GM23248 (cell line): ENCODE results near the gene DZIP1. TPM values are rescaled to one million over a fixed set of nuclear protein-coding genes. Genes with fewer than 3 reads are reported as not detected.

ENCODE experiments used
- DNase-seq: peaks from one replicate; pipeline ENCODE4 v3.0.0-alpha.2; 2015
- H2AFZ ChIP-seq: fragments of 200-600 bp; sonication (generic); 2 replicates; pipeline ENCODE4 v1.6.1; 2016; ENCODE audit warnings: antibody characterized with exemption
- H3F3A ChIP-seq: fragments of 200-600 bp; sonication (generic); 2 replicates; pipeline ENCODE4 v1.6.1; 2016; ENCODE audit warnings: mild to moderate bottlenecking, antibody characterized with exemption, mixed run types; ENCODE audit not compliant: insufficient read depth
- H3K27ac ChIP-seq: fragments of 200-600 bp; sonication (generic); 2 replicates; pipeline ENCODE4 v1.5.1; 2016; ENCODE audit warnings: mild to moderate bottlenecking
- H3K27me3 ChIP-seq: fragments of 200-600 bp; sonication (generic); replicated peaks from 2 replicates; pipeline ENCODE4 v1.6.1; 2016; ENCODE audit warnings: mild to moderate bottlenecking; ENCODE audit not compliant: insufficient read depth
- H3K36me3 ChIP-seq: fragments of 200-600 bp; sonication (generic); 2 replicates; pipeline ENCODE4 v1.6.1; 2016; ENCODE audit warnings: low read depth, mild to moderate bottlenecking
- H3K4me1 ChIP-seq: fragments of 200-600 bp; sonication (generic); 2 replicates; pipeline ENCODE4 v1.6.1; 2016; ENCODE audit warnings: mild to moderate bottlenecking; ENCODE audit not compliant: insufficient read depth
- H3K4me2 ChIP-seq: fragments of 200-600 bp; sonication (generic); one replicate; pipeline ENCODE4 v1.6.1; 2016; ENCODE audit warnings: mild to moderate bottlenecking; ENCODE audit not compliant: unreplicated experiment
- H3K4me3 ChIP-seq: fragments of 200-600 bp; sonication (generic); 2 replicates; pipeline ENCODE4 v1.5.1; 2016; ENCODE audit warnings: mild to moderate bottlenecking
- H3K79me2 ChIP-seq: fragments of 200-600 bp; sonication (generic); 2 replicates; pipeline ENCODE4 v1.6.1; 2016; ENCODE audit warnings: mild to moderate bottlenecking; ENCODE audit not compliant: insufficient read depth
- H3K9ac ChIP-seq: fragments of 200-600 bp; sonication (generic); 2 replicates; pipeline ENCODE4 v1.6.1; 2016; ENCODE audit warnings: mild to moderate bottlenecking
- H3K9me2 ChIP-seq: fragments of 200-600 bp; sonication (generic); 2 replicates; pipeline ENCODE4 v1.6.1; 2016; ENCODE audit warnings: mixed run types, mild to moderate bottlenecking, moderate library complexity; ENCODE audit not compliant: insufficient read depth
- H3K9me3 ChIP-seq: fragments of 200-600 bp; sonication (generic); one replicate; pipeline ENCODE4 v1.6.1; 2017; ENCODE audit warnings: low read depth
- H4K20me1 ChIP-seq: fragments of 200-600 bp; sonication (generic); 2 replicates; pipeline ENCODE4 v1.6.0; 2016; ENCODE audit not compliant: insufficient read depth
- EZH2 ChIP-seq: fragments of 200-600 bp; sonication (generic); IDR thresholded peaks from 2 replicates; pipeline ENCODE4 v1.6.1; 2018; ENCODE audit warnings: antibody characterized with exemption, mild to moderate bottlenecking; ENCODE audit not compliant: insufficient read depth, poor library complexity, severe bottlenecking
- EZH2phosphoT487 ChIP-seq: fragments of 200-600 bp; sonication (generic); IDR thresholded peaks from 2 replicates; pipeline ENCODE4 v1.6.1; 2018; ENCODE audit warnings: antibody characterized with exemption, moderate library complexity, mild to moderate bottlenecking, low read depth; ENCODE audit not compliant: insufficient read depth
- WGBS, 2 experiments: methylation state at CpG; one replicate each; pipeline ENCODE4 v1.1.6; 2015 to 2017; ENCODE audit warnings: low lambda C conversion rate in 2 of 2, low coverage in 1 of 2; ENCODE audit errors: missing lambda C conversion rate in 2 of 2; 5-methylcytosine and 5-hydroxymethylcytosine counted together
- in situ Hi-C: fragments of 300-500 bp; cut with MboI; formaldehyde crosslinking; loops from 2 replicates; pipeline ENCODE4 v1.15.0; 2020
- polyA plus RNA-seq: library from polyadenylated mRNA; unstranded; fragments of >200 nt; fragmentation: Nextera tagmentation; extraction: Ambion mirVana; gene quantifications from 2 replicates; pipeline ENCODE4 v1.2.1, GENCODE V29; 2016
- total RNA-seq: library from RNA; depleted of rRNA; stranded (reverse); fragments of >200 nt; shearing (Covaris generic); gene quantifications from 2 replicates; pipeline ENCODE4 v1.2.3, GENCODE V29; 2014

DZIP1 gene
- total and polyA plus RNA-seq, 2 experiments from 2014 or later = 8.0 to 22.8 TPM

DNA sequence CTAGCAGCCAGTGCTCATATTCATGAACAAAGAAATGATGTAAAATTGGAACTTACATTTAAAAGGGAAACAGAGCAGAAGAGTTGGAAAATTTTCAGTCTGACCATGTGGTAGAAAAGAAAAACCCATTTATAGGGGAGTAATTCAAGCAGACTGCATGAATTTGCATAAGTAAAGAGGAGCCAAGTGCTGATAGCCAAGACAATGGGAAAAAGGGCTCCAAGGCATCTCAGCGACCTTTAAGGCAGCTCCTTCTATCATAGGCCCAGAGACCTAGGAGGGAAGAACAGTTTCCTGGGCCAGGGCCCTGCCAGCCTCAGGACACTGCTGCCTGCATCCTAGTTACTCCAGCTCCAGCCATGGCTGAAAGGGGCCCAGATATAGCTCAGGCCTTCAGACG lies 39.9 kb upstream of the DZIP1 start:
- Histone ChIP-seq H3F3A (no peaks in the 10 kb centered on the region), H3K27ac (no peak overlapping the region), H3K36me3 (no peaks in the 10 kb centered on the region), H3K9me2 (no peaks in the 10 kb centered on the region), H3K4me1 (peaks cover 7% of the 10 kb centered on the region; the same call in 1 of the 2 replicates), H3K4me3 (no peak overlapping the region), H3K27me3 (no peaks in the 10 kb centered on the region), H3K9me3 (no peaks in the 10 kb centered on the region), H3K4me2 (no peak overlapping the region), H4K20me1 (peaks cover 4% of the 10 kb centered on the region; the same call in 1 of the 2 replicates), H3K79me2 (peaks cover 100% of the 10 kb centered on the region), H3K9ac (no peak overlapping the region), H2AFZ (no peak overlapping the region)
- WGBS, 2 experiments = 94 to 100% methylated on average over 2 of the region's 2 CpGs
- TF ChIP-seq EZH2 (no peak), EZH2phosphoT487 (no peak)
- in situ Hi-C loops = no loop called here
- DNase-seq = no peak

DNA sequence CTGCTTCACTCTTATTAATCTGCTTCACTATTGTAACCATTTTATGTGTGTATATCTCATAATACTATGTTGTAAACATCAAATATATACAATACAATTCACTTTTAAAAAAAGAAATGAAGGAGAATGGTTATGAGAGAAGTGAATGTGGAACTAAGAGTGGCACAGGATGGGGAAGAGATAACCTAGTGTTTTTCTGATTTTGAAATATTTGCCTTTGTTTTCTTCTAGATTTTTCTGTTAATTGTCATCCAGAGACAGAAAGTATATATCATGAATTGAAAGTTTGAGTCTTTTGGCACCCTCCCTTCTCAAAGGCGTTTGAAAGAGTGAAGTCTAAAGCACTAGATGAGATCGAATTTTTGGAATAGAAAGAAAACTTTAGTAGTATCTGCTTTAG lies 35.2 kb upstream of the DZIP1 start:
- 77 to 78% methylated on average over 2 of the region's 2 CpGs for WGBS, 2 experiments
- no peaks in the 10 kb centered on the region for H3K36me3 ChIP-seq
- no peak for DNase-seq
- peaks cover 24% of the 10 kb centered on the region for H3K4me1 ChIP-seq
- peak overlapping the region; percentile 86 for H3K4me2 ChIP-seq
- H3K27ac ChIP-seq = no peak overlapping the region
- H3K4me3 ChIP-seq = peak overlapping the region; percentile 87; the same call in 1 of the 2 replicates
- H3K9me2 ChIP-seq = no peaks in the 10 kb centered on the region
- H3K27me3 ChIP-seq = no peaks in the 10 kb centered on the region
- H3K9ac ChIP-seq = 0 out of 2 replicates have a peak overlapping the region, but pooled peaks have one; percentile 90
- no peak overlapping the region for H2AFZ ChIP-seq
- H4K20me1 ChIP-seq = no peaks in the 10 kb centered on the region
- peaks cover 85% of the 10 kb centered on the region for H3K79me2 ChIP-seq
- H3K9me3 ChIP-seq = no peaks in the 10 kb centered on the region
- H3F3A ChIP-seq = peaks cover 16% of the 10 kb centered on the region
- no peak for TF ChIP-seq EZH2
- TF ChIP-seq EZH2phosphoT487 = no peak
- in situ Hi-C loops = no loop called here

DNA sequence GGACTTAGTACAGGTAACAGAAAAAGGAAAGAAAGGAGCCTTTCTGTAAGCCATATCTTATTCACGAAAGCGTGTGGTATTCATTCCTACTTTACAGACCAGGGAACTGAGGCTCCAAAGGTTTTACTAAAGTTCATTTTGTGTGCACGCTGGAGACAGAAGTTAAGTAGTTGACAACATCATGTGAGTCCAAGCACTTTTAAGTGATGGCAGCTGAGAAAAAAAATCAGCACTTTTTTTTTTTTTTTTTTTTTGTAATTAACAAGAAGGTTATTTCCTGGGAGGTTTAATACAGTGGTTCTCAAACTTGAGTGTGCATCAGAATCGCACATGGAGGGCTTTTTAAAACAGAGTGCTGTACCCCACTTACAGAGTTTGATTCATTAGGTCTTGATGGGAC lies 34.5 kb upstream of the DZIP1 start:
- Histone ChIP-seq H4K20me1 (no peaks in the 10 kb centered on the region), H3K4me3 (peak overlapping the region; percentile 87)

DNA sequence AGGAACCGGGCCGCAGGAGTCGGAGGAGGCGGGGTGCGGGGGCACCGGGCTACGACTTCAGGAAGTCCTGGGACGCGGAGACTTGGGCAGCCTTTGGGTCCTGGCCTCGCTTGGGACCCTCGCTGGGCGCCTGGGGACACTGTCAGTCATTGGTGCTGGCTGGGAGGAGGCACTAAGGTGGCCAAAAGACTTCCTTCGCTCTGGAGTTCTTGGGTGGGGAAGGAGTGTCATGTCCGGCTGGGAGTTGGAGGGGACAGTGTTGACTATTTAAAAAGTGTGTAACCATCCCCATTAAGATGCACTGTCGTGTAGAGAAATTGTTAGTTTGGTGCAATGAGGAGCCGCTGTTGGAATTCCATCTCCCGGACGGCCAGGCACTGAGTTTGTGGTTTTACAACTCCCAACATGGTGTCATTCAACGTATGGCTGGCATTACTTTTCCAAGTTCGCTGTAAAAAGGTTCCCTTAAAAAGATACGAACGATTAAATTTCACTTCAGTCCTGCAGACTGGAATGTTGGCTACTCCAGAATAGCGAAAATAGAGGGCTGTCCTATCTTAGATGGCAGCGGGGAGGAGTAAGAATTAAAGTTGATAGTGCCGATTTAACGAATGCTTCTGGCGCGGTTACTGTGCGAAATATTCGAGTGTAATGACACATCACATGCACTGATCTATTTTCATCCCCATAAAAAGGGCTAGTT lies 33.2 kb upstream of the DZIP1 start:
- DNase-seq = peak; percentile 65
- peaks cover 16% of the 10 kb centered on the region for H3F3A ChIP-seq
- H3K4me3 ChIP-seq = peak overlapping the region; percentile 87
- H3K4me2 ChIP-seq = peak overlapping the region; percentile 86
- peaks cover 24% of the 10 kb centered on the region for H3K4me1 ChIP-seq
- peak overlapping the region; percentile 90 for H3K9ac ChIP-seq
- WGBS, 2 experiments = 1 to 2% methylated on average over 30 of the region's 30 CpGs
- H3K27me3 ChIP-seq = no peaks in the 10 kb centered on the region
- H4K20me1 ChIP-seq = no peaks in the 10 kb centered on the region
- TF ChIP-seq EZH2phosphoT487 = no peak
- H3K9me3 ChIP-seq = no peaks in the 10 kb centered on the region
- H3K9me2 ChIP-seq = no peaks in the 10 kb centered on the region
- H3K27ac ChIP-seq = peak overlapping the region; percentile 85
- H3K79me2 ChIP-seq = peaks cover 66% of the 10 kb centered on the region
- no peaks in the 10 kb centered on the region for H3K36me3 ChIP-seq
- in situ Hi-C loops = no loop called here
- H2AFZ ChIP-seq = peak overlapping the region; percentile 80

More for the DNA sequence above, 34.5 kb upstream of the DZIP1 start:
- Histone ChIP-seq H3K27me3 (no peaks in the 10 kb centered on the region), H3K27ac (0 out of 2 replicates have a peak overlapping the region, but pooled peaks have one; percentile 85), H3F3A (peaks cover 16% of the 10 kb centered on the region), H3K9ac (peak overlapping the region; percentile 90), H2AFZ (no peak overlapping the region), H3K4me2 (peak overlapping the region; percentile 86), H3K36me3 (no peaks in the 10 kb centered on the region), H3K9me3 (no peaks in the 10 kb centered on the region), H3K4me1 (peaks cover 24% of the 10 kb centered on the region), H3K9me2 (no peaks in the 10 kb centered on the region), H3K79me2 (peaks cover 78% of the 10 kb centered on the region)
- DNase-seq = no peak
- TF ChIP-seq EZH2phosphoT487 (no peak), EZH2 (no peak)
- in situ Hi-C loops = no loop called here
- 68 to 77% methylated on average over 4 of the region's 4 CpGs for WGBS, 2 experiments
